ENCODE measurements around the gene OR8B3. TPM values are rescaled to one million over a fixed set of nuclear protein-coding genes. Genes with fewer than 3 reads are reported as not detected.

The OR8B3 gene, protein sequence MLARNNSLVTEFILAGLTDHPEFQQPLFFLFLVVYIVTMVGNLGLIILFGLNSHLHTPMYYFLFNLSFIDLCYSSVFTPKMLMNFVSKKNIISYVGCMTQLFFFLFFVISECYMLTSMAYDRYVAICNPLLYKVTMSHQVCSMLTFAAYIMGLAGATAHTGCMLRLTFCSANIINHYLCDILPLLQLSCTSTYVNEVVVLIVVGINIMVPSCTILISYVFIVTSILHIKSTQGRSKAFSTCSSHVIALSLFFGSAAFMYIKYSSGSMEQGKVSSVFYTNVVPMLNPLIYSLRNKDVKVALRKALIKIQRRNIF
- not detected in 5 replicates for total RNA-seq (2022; extraction: Qiagen RNA extraction)

DNA sequence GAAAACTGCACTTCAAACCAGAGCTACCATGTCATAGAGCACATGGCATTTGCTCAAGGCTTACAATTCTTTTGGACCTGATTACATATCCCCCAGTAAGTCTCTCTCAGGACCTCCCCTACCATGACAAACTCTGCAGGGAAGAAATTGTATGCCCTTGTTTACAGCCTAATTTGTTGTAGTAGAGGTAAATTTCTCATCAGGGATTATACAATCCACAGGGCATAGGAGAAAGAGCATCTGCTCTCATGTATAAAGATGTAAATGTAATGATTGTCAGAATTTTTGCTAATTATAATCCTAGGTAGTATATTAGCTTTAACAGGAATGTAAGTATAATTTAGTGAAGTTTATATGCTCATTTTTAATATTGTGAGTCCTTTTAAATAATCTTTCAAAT lies at the start of gene OR8B3:
TSS of gene OR8B3 (minus strand) at position 101 of the 400 bp plus-strand sequence. CDS start 1,673 bp downstream, outside the sequence.

DNA sequence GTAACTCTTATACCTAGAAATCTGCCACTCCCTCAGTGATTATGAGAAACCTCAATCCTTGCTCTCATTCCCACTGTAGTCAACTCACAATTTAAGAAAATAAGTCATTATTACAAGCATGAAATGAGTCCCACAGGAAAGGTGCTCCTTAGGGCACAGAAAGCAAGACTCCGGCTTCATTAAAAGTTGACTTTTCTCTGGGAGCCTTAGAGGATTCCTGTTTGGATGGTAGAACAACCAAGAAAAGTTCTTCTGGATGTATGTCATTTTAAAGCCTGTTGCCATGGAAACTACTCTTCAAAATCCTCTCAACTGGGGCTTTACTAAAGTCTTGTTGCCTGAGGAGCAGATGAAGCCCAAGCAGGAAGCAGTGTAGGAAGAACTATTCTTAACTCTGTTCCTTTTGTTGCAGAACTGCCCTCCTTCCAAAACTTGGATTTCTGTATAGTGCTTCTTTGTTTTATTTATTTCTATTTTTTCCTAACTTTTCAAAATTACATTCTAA lies 46.9 kb upstream of the OR8B3 start, which contains the start of gene OR8B8:
TSS of gene OR8B8 (minus strand) at position 51 of the 505 bp plus-strand sequence. CDS start 4,611 bp downstream, outside the sequence.

DNA sequence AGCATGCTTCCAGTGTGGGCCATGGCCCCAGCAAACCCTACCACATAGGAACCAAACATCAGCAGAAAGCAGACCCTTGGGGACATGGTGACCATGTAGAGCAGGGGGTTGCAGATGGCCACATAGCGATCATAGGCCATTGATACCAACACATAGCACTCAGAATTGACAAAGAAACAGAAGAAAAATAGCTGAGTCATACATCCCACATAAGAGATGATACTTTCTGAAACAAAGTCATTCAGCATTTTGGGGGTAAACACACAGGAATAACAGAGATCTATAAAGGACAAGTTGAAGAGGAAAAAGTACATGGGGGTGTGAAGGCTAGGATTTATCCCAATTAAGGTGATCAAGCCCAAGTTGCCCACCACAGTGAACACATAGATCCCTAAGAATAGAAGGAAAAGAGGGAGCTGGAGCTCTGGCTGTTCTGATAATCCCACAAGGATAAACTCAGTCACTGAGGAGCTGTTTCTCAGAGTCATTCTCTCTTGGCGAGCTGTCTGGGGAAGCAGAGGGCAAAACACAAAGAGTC lies 25.6 kb upstream of the OR8B3 start, which contains the start of gene OR8B4:
TSS of gene OR8B4 (minus strand) at position 488 of the 538 bp plus-strand sequence. CDS start at position 488, 0 bp downstream.

DNA sequence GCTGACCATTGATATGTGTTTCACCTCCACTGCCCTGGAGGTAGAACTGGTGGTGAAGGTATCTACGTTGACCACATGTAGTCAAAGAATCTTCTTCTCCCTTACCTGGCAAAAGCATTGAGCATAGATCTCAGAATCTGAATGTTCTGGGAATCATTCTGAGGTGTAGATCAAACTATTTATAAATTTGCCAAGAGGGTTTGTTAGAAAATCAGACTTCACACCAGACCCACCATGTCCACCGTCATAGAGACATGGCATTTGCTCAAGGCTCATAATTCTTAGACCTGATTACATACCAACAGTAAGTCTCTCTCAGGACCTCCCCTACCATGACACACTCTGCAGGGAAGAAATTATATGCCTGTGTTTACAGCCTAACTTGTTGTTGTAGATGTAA lies 14.4 kb downstream of the OR8B3 start, which contains the start of gene OR8B2:
TSS of gene OR8B2 (minus strand) at position 101 of the 400 bp plus-strand sequence. CDS start 1,156 bp downstream, outside the sequence.

Other genes with a start within 250 kb of the OR8B3 start
- gene OR10D3, start 215.7 kb downstream of the OR8B3 start, total RNA-seq (2022; extraction: Qiagen RNA extraction): not detected in 5 replicates
- gene OR8G1, start 157.9 kb downstream of the OR8B3 start, total RNA-seq (2022; extraction: Qiagen RNA extraction): not detected in 5 replicates
- gene OR8G5, start 142.6 kb downstream of the OR8B3 start, total RNA-seq (2022; extraction: Qiagen RNA extraction): not detected in 5 replicates
- gene OR8D1, start 85.1 kb downstream of the OR8B3 start, total RNA-seq (2022; extraction: Qiagen RNA extraction): not detected in 5 replicates
- not detected in 5 replicates for gene OR8D2, start 78.8 kb downstream of the OR8B3 start, total RNA-seq (2022; extraction: Qiagen RNA extraction)
- gene OR8B2, start 14.5 kb downstream of the OR8B3 start, total RNA-seq (2022; extraction: Qiagen RNA extraction): not detected in 5 replicates
- not detected in 5 replicates for gene OR8B4, start 25.8 kb upstream of the OR8B3 start, total RNA-seq (2022; extraction: Qiagen RNA extraction)
- gene OR8B8, start 46.7 kb upstream of the OR8B3 start, total RNA-seq (2022; extraction: Qiagen RNA extraction): not detected in 5 replicates
- not detected in 5 replicates for gene OR8B12, start 144.6 kb upstream of the OR8B3 start, total RNA-seq (2022; extraction: Qiagen RNA extraction)
- not detected in 5 replicates for gene OR8A1, start 171.0 kb upstream of the OR8B3 start, total RNA-seq (2022; extraction: Qiagen RNA extraction)
- gene PANX3, start 212.4 kb upstream of the OR8B3 start, total RNA-seq (2022; extraction: Qiagen RNA extraction): not detected in 5 replicates
- 16.2 to 18.0 TPM (median 17.1 TPM) in 5 replicates for gene TBRG1, start 223.8 kb upstream of the OR8B3 start, total RNA-seq (2022; extraction: Qiagen RNA extraction)